ENCODE data around the gene KLRD1. TPM values are rescaled to one million over a fixed set of nuclear protein-coding genes. Genes with fewer than 3 reads are reported as not detected.
"Not testable (repeated sequence)": the region's sequence is repeated elsewhere in the genome, so short reads cannot be mapped to it uniquely, and the experiment has no call there.

Gene KLRD1
- total RNA-seq, 8 experiments from 2014 or later: 0.04 to 0.54 (median 0.18) TPM

- no peak overlapping the region for H3K27ac ChIP-seq
- H3K4me3 ChIP-seq: no peak overlapping the region
- in situ Hi-C loops (cut with MboI; ENCODE audit: low pct_unique_long_range_greater_than_20kb in 2 of 9, low sequenced_read_pairs in 9 of 9, unreplicated experiment in 9 of 9): no loop called here
- WGBS, 10 experiments: 10 to 100% (median 100%) methylated on average over 1 of the region's 1 CpG; no CpG with 5 or more reads in 6 of the 10 experiments
- no peak for ATAC-seq (replicated peaks in 6 of 8)
- H3K4me1 ChIP-seq (replicated peaks in 1 of 2): no peaks in the 10 kb centered on the region
Measured at GRCh38 chr12:10301103-10301502, 6.6 kb upstream of the KLRD1 start.

GRCh38 chr12:10304161-10304574, 3.5 kb upstream of the KLRD1 start:
- in situ Hi-C loops (cut with MboI; ENCODE audit: low pct_unique_long_range_greater_than_20kb in 2 of 9, low sequenced_read_pairs in 9 of 9, unreplicated experiment in 9 of 9): no loop called here
- no peaks in the 10 kb centered on the region for H3K4me1 ChIP-seq (replicated peaks in 1 of 2)
- ATAC-seq (replicated peaks in 6 of 8): no peak
- H3K27ac ChIP-seq: no peak overlapping the region
- H3K4me3 ChIP-seq: no peak overlapping the region
- 76 to 100% (median 100%) methylated on average over 1 to 2 of the region's 3 CpGs; no CpG with 5 or more reads in 3 of the 10 experiments for WGBS, 10 experiments

- no peak overlapping the region for H3K27ac ChIP-seq
- H3K4me3 ChIP-seq: no peak overlapping the region
- no peaks in the 10 kb centered on the region for H3K4me1 ChIP-seq (replicated peaks in 1 of 2)
- ATAC-seq (replicated peaks in 6 of 8): no peak
- 83 to 100% (median 90%) methylated on average over 2 to 5 of the region's 5 CpGs for WGBS, 10 experiments
- in situ Hi-C loops (cut with MboI; ENCODE audit: low pct_unique_long_range_greater_than_20kb in 2 of 9, low sequenced_read_pairs in 9 of 9, unreplicated experiment in 9 of 9): no loop called here
Measured at GRCh38 chr12:10305411-10305810, 2.3 kb upstream of the KLRD1 start.

GRCh38 chr12:10310926-10311720, 3.5 kb downstream of the KLRD1 start:
- in situ Hi-C loops (cut with MboI; ENCODE audit: low pct_unique_long_range_greater_than_20kb in 2 of 9, low sequenced_read_pairs in 9 of 9, unreplicated experiment in 9 of 9): no loop called here
- WGBS, 10 experiments: 11 to 90% (median 71%) methylated on average over 2 to 4 of the region's 4 CpGs; no CpG with 5 or more reads in 1 of the 10 experiments
- peak in 2 of 8 experiments; percentile 88 to 97 for ATAC-seq (replicated peaks in 6 of 8)
- Histone ChIP-seq H3K4me1 (replicated peaks in 1 of 2) (no peaks in the 10 kb centered on the region), H3K27ac (no peak overlapping the region), H3K4me3 (no peak overlapping the region)

- in situ Hi-C loops (cut with MboI; ENCODE audit: low pct_unique_long_range_greater_than_20kb in 2 of 9, low sequenced_read_pairs in 9 of 9, unreplicated experiment in 9 of 9): no loop called here
- WGBS, 10 experiments: 80 to 100% (median 100%) methylated on average over 1 to 2 of the region's 2 CpGs; no CpG with 5 or more reads in 4 of the 10 experiments
Measured at GRCh38 chr12:10319388-10319787, 11.7 kb downstream of the KLRD1 start.

GRCh38 chr12:10320643-10321042, 13.0 kb downstream of the KLRD1 start:
- WGBS, 10 experiments: 0 to 100% (median 94%) methylated on average over 1 of the region's 1 CpG
- no peak for ATAC-seq (replicated peaks in 6 of 8)
- in situ Hi-C loops (cut with MboI; ENCODE audit: low pct_unique_long_range_greater_than_20kb in 2 of 9, low sequenced_read_pairs in 9 of 9, unreplicated experiment in 9 of 9): no loop called here
- H3K27ac ChIP-seq: no peak overlapping the region
- no peaks in the 10 kb centered on the region for H3K4me1 ChIP-seq (replicated peaks in 1 of 2)
- no peak overlapping the region for H3K4me3 ChIP-seq

More at GRCh38 chr12:10319388-10319787, 11.7 kb downstream of the KLRD1 start:
- H3K4me1 ChIP-seq (replicated peaks in 1 of 2): no peaks in the 10 kb centered on the region
- no peak for ATAC-seq (replicated peaks in 6 of 8)
- H3K4me3 ChIP-seq: no peak overlapping the region
- no peak overlapping the region for H3K27ac ChIP-seq

- in situ Hi-C loops (cut with MboI; ENCODE audit: low pct_unique_long_range_greater_than_20kb in 2 of 9, low sequenced_read_pairs in 9 of 9, unreplicated experiment in 9 of 9); H3K4me1 ChIP-seq (replicated peaks in 1 of 2); H3K4me3 ChIP-seq; ATAC-seq (replicated peaks in 6 of 8); H3K27ac ChIP-seq: not testable (repeated sequence)
- 20 to 75% (median 62%) methylated on average over 1 to 2 of the region's 2 CpGs; no CpG with 5 or more reads in 1 of the 10 experiments for WGBS, 10 experiments
Measured at GRCh38 chr12:10328691-10329090, 21.0 kb downstream of the KLRD1 start.

- Histone ChIP-seq H3K4me3 (no peak overlapping the region), H3K27ac (no peak overlapping the region), H3K4me1 (replicated peaks in 1 of 2) (no peaks in the 10 kb centered on the region)
- WGBS, 10 experiments: 0 to 100% (median 50%) methylated on average over 1 to 2 of the region's 2 CpGs
- ATAC-seq (replicated peaks in 6 of 8): peak; percentile 38 to 96 (median 72)
- in situ Hi-C loops (cut with MboI; ENCODE audit: low pct_unique_long_range_greater_than_20kb in 2 of 9, low sequenced_read_pairs in 9 of 9, unreplicated experiment in 9 of 9): no loop called here
Measured at GRCh38 chr12:10331642-10332239, 24.1 kb downstream of the KLRD1 start.

- H3K27ac ChIP-seq; ATAC-seq (replicated peaks in 6 of 8); in situ Hi-C loops (cut with MboI; ENCODE audit: low pct_unique_long_range_greater_than_20kb in 2 of 9, low sequenced_read_pairs in 9 of 9, unreplicated experiment in 9 of 9); H3K4me1 ChIP-seq (replicated peaks in 1 of 2); H3K4me3 ChIP-seq: not testable (repeated sequence)
- 60 to 80% methylated on average over 1 of the region's 4 CpGs; no CpG with 5 or more reads in 8 of the 10 experiments for WGBS, 10 experiments
Measured at GRCh38 chr12:10336196-10336595, 28.5 kb downstream of the KLRD1 start.

GRCh38 chr12:10338470-10338869, 30.8 kb downstream of the KLRD1 start:
- in situ Hi-C loops (cut with MboI; ENCODE audit: low pct_unique_long_range_greater_than_20kb in 2 of 9, low sequenced_read_pairs in 9 of 9, unreplicated experiment in 9 of 9); H3K27ac ChIP-seq; H3K4me1 ChIP-seq (replicated peaks in 1 of 2); H3K4me3 ChIP-seq: not testable (repeated sequence)
- ATAC-seq (replicated peaks in 6 of 8): peak in 3 of 8 experiments; percentile 55 to 73 (median 61)
- WGBS, 10 experiments: 0 to 100% (median 52%) methylated on average over 1 to 3 of the region's 4 CpGs; no CpG with 5 or more reads in 6 of the 10 experiments

GRCh38 chr12:10339053-10339840, 31.6 kb downstream of the KLRD1 start:
- peak in 3 of 8 experiments; percentile 53 to 90 (median 84) for ATAC-seq (replicated peaks in 6 of 8)
- 20 to 93% (median 80%) methylated on average over 1 to 7 of the region's 9 CpGs; no CpG with 5 or more reads in 1 of the 10 experiments for WGBS, 10 experiments
- in situ Hi-C loops (cut with MboI; ENCODE audit: low pct_unique_long_range_greater_than_20kb in 2 of 9, low sequenced_read_pairs in 9 of 9, unreplicated experiment in 9 of 9): no loop called here

GRCh38 chr12:10340946-10341345, 33.3 kb downstream of the KLRD1 start:
- WGBS, 10 experiments: 68 to 88% (median 85%) methylated on average over 1 to 2 of the region's 2 CpGs; no CpG with 5 or more reads in 2 of the 10 experiments
- ATAC-seq (replicated peaks in 6 of 8); H3K4me1 ChIP-seq (replicated peaks in 1 of 2); in situ Hi-C loops (cut with MboI; ENCODE audit: low pct_unique_long_range_greater_than_20kb in 2 of 9, low sequenced_read_pairs in 9 of 9, unreplicated experiment in 9 of 9); H3K4me3 ChIP-seq; H3K27ac ChIP-seq: not testable (repeated sequence)

More at GRCh38 chr12:10339053-10339840, 31.6 kb downstream of the KLRD1 start:
- Histone ChIP-seq H3K4me1 (replicated peaks in 1 of 2) (no peaks in the 10 kb centered on the region), H3K4me3 (no peak overlapping the region), H3K27ac (no peak overlapping the region)
